GM21447 (cell line): ENCODE data around the gene ARG1.

Source experiments
- ATAC-seq: cut with Tn5 transposase; IDR thresholded peaks from one replicate; pipeline ENCODE4 v1.9.1; 2021; ENCODE audit not compliant: unreplicated experiment

ARG1 gene

GRCh38 chr6:131581523-131581922, 8.5 kb downstream of the ARG1 start:
- ATAC-seq, result no peak

- ATAC-seq, result no peak
These were observed 13.5 kb downstream of the ARG1 start for GRCh38 chr6:131586543-131586942.

GRCh38 chr6:131587909-131588308, 14.9 kb downstream of the ARG1 start:
- no peak for ATAC-seq

- ATAC-seq, result no peak
These were observed 15.6 kb downstream of the ARG1 start for GRCh38 chr6:131588643-131589042.

- no peak for ATAC-seq
These were observed 19.9 kb downstream of the ARG1 start for GRCh38 chr6:131592935-131593334.

GRCh38 chr6:131594074-131594473, 21.0 kb downstream of the ARG1 start:
- no peak for ATAC-seq

- ATAC-seq, result no peak
These were observed 24.4 kb downstream of the ARG1 start for GRCh38 chr6:131597446-131597845.

- no peak for ATAC-seq
These were observed 27.7 kb downstream of the ARG1 start for GRCh38 chr6:131600716-131601115.

GRCh38 chr6:131602781-131603312, 29.8 kb downstream of the ARG1 start:
- ATAC-seq, result no peak

- no peak for ATAC-seq
These were observed 40.4 kb downstream of the ARG1 start for GRCh38 chr6:131613296-131613925.

- no peak for ATAC-seq
These were observed 42.2 kb downstream of the ARG1 start for GRCh38 chr6:131615275-131615674.

GRCh38 chr6:131627724-131628682, 55.0 kb downstream of the ARG1 start, which contains the start of gene MED23:
TSS of gene MED23 (minus strand) at chr6:131628242. CDS start at chr6:131628049, 193 bp downstream.
- ATAC-seq, result peak; percentile 96

GRCh38 chr6:131628726-131629125, 55.7 kb downstream of the ARG1 start:
- no peak for ATAC-seq

GRCh38 chr6:131629651-131630050, 56.6 kb downstream of the ARG1 start:
- no peak for ATAC-seq

- no peak for ATAC-seq
These were observed 58.7 kb downstream of the ARG1 start for GRCh38 chr6:131631625-131632289.
